ENCODE measurements around the gene VANGL2.

Gene VANGL2

GRCh38 chr1:160420881-160421842 is 20.8 kb downstream of the VANGL2 start:
- TF ChIP-seq GATA2 (IDR thresholded peaks at IDR 0.05; ENCODE audit: low read depth, low read length) = peak; percentile 68
- TF ChIP-seq GATA3 (IDR thresholded peaks at IDR 0.05; ENCODE audit: low read depth, low read length) = no peak; the same call in 1 of the 2 replicates

- TF ChIP-seq GATA3 (IDR thresholded peaks at IDR 0.05; ENCODE audit: low read depth, low read length) (no peak), GATA2 (IDR thresholded peaks at IDR 0.05; ENCODE audit: low read depth, low read length) (no peak)
These were observed 21.5 kb downstream of the VANGL2 start for GRCh38 chr1:160421881-160422280.

GRCh38 chr1:160423966-160424365 is 23.6 kb downstream of the VANGL2 start:
- no peak for TF ChIP-seq GATA3 (IDR thresholded peaks at IDR 0.05; ENCODE audit: low read depth, low read length)
- TF ChIP-seq GATA2 (IDR thresholded peaks at IDR 0.05; ENCODE audit: low read depth, low read length) = no peak

GRCh38 chr1:160425847-160426246 is 25.5 kb downstream of the VANGL2 start:
- TF ChIP-seq GATA2 (IDR thresholded peaks at IDR 0.05; ENCODE audit: low read depth, low read length) (no peak), GATA3 (IDR thresholded peaks at IDR 0.05; ENCODE audit: low read depth, low read length) (no peak)

GRCh38 chr1:160427625-160428024 is 27.3 kb downstream of the VANGL2 start:
- TF ChIP-seq GATA3 (IDR thresholded peaks at IDR 0.05; ENCODE audit: low read depth, low read length) = no peak
- no peak for TF ChIP-seq GATA2 (IDR thresholded peaks at IDR 0.05; ENCODE audit: low read depth, low read length)

GRCh38 chr1:160428053-160428452 is 27.7 kb downstream of the VANGL2 start:
- no peak for TF ChIP-seq GATA2 (IDR thresholded peaks at IDR 0.05; ENCODE audit: low read depth, low read length)
- TF ChIP-seq GATA3 (IDR thresholded peaks at IDR 0.05; ENCODE audit: low read depth, low read length) = no peak

GRCh38 chr1:160428655-160429054 is 28.3 kb downstream of the VANGL2 start:
- TF ChIP-seq GATA2 (IDR thresholded peaks at IDR 0.05; ENCODE audit: low read depth, low read length) = no peak
- no peak for TF ChIP-seq GATA3 (IDR thresholded peaks at IDR 0.05; ENCODE audit: low read depth, low read length)

GRCh38 chr1:160429125-160429561 is 28.8 kb downstream of the VANGL2 start:
- TF ChIP-seq GATA3 (IDR thresholded peaks at IDR 0.05; ENCODE audit: low read depth, low read length) (no peak), GATA2 (IDR thresholded peaks at IDR 0.05; ENCODE audit: low read depth, low read length) (no peak)

GRCh38 chr1:160429702-160430535 is 29.6 kb downstream of the VANGL2 start:
- TF ChIP-seq GATA2 (IDR thresholded peaks at IDR 0.05; ENCODE audit: low read depth, low read length) = no peak
- TF ChIP-seq GATA3 (IDR thresholded peaks at IDR 0.05; ENCODE audit: low read depth, low read length) = no peak

- TF ChIP-seq GATA2 (IDR thresholded peaks at IDR 0.05; ENCODE audit: low read depth, low read length) (no peak), GATA3 (IDR thresholded peaks at IDR 0.05; ENCODE audit: low read depth, low read length) (no peak)
These were observed 30.6 kb downstream of the VANGL2 start for GRCh38 chr1:160431006-160431405.

GRCh38 chr1:160431571-160431970 is 31.2 kb downstream of the VANGL2 start:
- no peak for TF ChIP-seq GATA3 (IDR thresholded peaks at IDR 0.05; ENCODE audit: low read depth, low read length)
- TF ChIP-seq GATA2 (IDR thresholded peaks at IDR 0.05; ENCODE audit: low read depth, low read length) = no peak

GRCh38 chr1:160432371-160432786 is 32.0 kb downstream of the VANGL2 start:
- TF ChIP-seq GATA2 (IDR thresholded peaks at IDR 0.05; ENCODE audit: low read depth, low read length) (no peak), GATA3 (IDR thresholded peaks at IDR 0.05; ENCODE audit: low read depth, low read length) (no peak)

- TF ChIP-seq GATA3 (IDR thresholded peaks at IDR 0.05; ENCODE audit: low read depth, low read length) = no peak
- no peak for TF ChIP-seq GATA2 (IDR thresholded peaks at IDR 0.05; ENCODE audit: low read depth, low read length)
These were observed 36.6 kb downstream of the VANGL2 start for GRCh38 chr1:160436966-160437365.

Data from SH-SY5Y (cell line).